Ishikawa (cell line): ENCODE data around the gene GPRC6A.

ENCODE experiments used
- CEBPB ChIP-seq: IDR thresholded peaks from 2 replicates; pipeline ENCODE4 v1.6.1; 2012
- CREB1 ChIP-seq: IDR thresholded peaks from 2 replicates; pipeline ENCODE4 v1.6.1; 2012; ENCODE audit warnings: low read depth
- EGR1 ChIP-seq: IDR thresholded peaks from 2 replicates; pipeline ENCODE4 v1.6.1; 2012
- EP300 ChIP-seq: IDR thresholded peaks from 2 replicates; pipeline ENCODE4 v1.6.1; 2012; ENCODE audit warnings: borderline replicate concordance
- MAX ChIP-seq: IDR thresholded peaks from 2 replicates; pipeline ENCODE4 v1.6.1; 2012
- TAF1 ChIP-seq: IDR thresholded peaks from 2 replicates; pipeline ENCODE4 v1.6.1; 2012; ENCODE audit warnings: low read depth, mild to moderate bottlenecking
- USF1 ChIP-seq: IDR thresholded peaks from 2 replicates; pipeline ENCODE4 v1.6.1; 2012
- YY1 ChIP-seq: IDR thresholded peaks from 2 replicates; pipeline ENCODE4 v1.6.1; 2012; ENCODE audit warnings: low read depth

- TF ChIP-seq EP300: no peak
- TF ChIP-seq USF1: no peak
- TF ChIP-seq YY1: no peak
- TF ChIP-seq EGR1: no peak
- no peak for TF ChIP-seq CEBPB
- no peak for TF ChIP-seq MAX
- TF ChIP-seq TAF1: no peak
- no peak for TF ChIP-seq CREB1
Measured at GRCh38 chr6:116872771-116873170, 43.9 kb upstream of the GPRC6A start.
